HL-60 (cell line): ENCODE measurements around the gene HBZ.

Experiments used
- DNase-seq, 2 experiments: peaks; one replicate each; pipeline ENCODE4 v3.0.0-alpha.2; 2010 to 2020; ENCODE audit warnings: low read depth in 1 of 2, low spot score in 1 of 2
- H3K27ac ChIP-seq: fragments of 250-450 bp; sonication (Bioruptor Pico); replicated peaks from 2 replicates; pipeline ENCODE4 v1.5.1; 2020; ENCODE audit warnings: mild to moderate bottlenecking, moderate library complexity
- H3K27me3 ChIP-seq: fragments of 250-450 bp; sonication (Bioruptor Pico); 2 replicates; pipeline ENCODE4 v1.5.1; 2021; ENCODE audit warnings: mild to moderate bottlenecking, moderate library complexity; ENCODE audit not compliant: insufficient read depth, poor library complexity, severe bottlenecking
- H3K4me3 ChIP-seq: replicated peaks from 2 replicates; pipeline ENCODE4 v1.5.1; 2011; ENCODE audit warnings: mild to moderate bottlenecking, control low read depth, low read length; ENCODE audit not compliant: insufficient read depth
- GABPA ChIP-seq: IDR thresholded peaks from 2 replicates; pipeline ENCODE4 v1.6.1; 2012; ENCODE audit warnings: low read depth
- POLR2AphosphoS5 ChIP-seq: IDR thresholded peaks from 2 replicates; pipeline ENCODE4 v1.6.1; 2012; ENCODE audit warnings: low read depth
- SPI1 ChIP-seq: IDR thresholded peaks from 2 replicates; pipeline ENCODE4 v1.6.1; 2012; ENCODE audit warnings: low read depth, mild to moderate bottlenecking, borderline replicate concordance
- TF ChIP-seq, protein P1 (sequence below): IDR thresholded peaks from one replicate; pipeline ENCODE4 v1.5.1; 2011; ENCODE audit warnings: low read length, control low read depth, inconsistent platforms; ENCODE audit not compliant: insufficient read depth
- TF ChIP-seq, protein P2 (sequence below): IDR thresholded peaks from 2 replicates; pipeline ENCODE4 v1.6.1; 2012; ENCODE audit warnings: low read depth; ENCODE audit not compliant: insufficient replicate concordance

HBZ gene

DNA sequence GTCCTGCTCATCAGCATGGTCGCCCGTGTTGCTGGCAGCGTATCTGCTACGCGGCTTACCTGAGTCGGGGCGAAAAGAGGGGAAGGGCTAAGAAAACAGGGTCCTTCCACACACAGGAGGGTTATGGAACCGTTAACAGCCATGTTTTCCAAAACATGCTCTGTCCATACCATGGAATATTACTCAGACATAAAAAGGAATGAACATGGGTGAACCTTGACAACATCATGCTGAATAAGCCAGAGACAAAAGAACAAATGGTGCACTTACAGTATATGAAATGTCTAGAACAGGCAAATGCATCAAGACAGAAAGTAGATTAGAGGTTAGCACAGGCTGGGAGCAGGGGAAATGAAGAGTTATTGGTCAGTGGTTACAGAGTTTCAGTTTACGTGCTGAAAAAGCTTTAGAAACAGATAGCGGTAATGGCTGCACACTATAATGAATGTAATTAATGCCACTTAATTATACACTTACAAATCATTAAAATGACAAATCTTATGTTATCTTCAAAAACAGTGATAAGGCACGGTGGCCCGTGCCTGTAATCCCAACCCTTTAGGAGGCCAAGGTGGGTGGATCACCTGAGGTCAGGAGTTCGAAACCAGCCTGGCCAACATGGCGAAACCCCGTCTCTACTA is 21.8 kb upstream of the HBZ start:
- Histone ChIP-seq H3K27me3 (no peaks in the 10 kb centered on the region), H3K27ac (no peak overlapping the region), H3K4me3 (no peak overlapping the region)
- DNase-seq, result no peak
- TF ChIP-seq GABPA (no peak), POLR2AphosphoS5 (no peak), SPI1 (no peak)
- TF ChIP-seq, protein P1, sequence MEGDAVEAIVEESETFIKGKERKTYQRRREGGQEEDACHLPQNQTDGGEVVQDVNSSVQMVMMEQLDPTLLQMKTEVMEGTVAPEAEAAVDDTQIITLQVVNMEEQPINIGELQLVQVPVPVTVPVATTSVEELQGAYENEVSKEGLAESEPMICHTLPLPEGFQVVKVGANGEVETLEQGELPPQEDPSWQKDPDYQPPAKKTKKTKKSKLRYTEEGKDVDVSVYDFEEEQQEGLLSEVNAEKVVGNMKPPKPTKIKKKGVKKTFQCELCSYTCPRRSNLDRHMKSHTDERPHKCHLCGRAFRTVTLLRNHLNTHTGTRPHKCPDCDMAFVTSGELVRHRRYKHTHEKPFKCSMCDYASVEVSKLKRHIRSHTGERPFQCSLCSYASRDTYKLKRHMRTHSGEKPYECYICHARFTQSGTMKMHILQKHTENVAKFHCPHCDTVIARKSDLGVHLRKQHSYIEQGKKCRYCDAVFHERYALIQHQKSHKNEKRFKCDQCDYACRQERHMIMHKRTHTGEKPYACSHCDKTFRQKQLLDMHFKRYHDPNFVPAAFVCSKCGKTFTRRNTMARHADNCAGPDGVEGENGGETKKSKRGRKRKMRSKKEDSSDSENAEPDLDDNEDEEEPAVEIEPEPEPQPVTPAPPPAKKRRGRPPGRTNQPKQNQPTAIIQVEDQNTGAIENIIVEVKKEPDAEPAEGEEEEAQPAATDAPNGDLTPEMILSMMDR, result no peak
- TF ChIP-seq, protein P2, sequence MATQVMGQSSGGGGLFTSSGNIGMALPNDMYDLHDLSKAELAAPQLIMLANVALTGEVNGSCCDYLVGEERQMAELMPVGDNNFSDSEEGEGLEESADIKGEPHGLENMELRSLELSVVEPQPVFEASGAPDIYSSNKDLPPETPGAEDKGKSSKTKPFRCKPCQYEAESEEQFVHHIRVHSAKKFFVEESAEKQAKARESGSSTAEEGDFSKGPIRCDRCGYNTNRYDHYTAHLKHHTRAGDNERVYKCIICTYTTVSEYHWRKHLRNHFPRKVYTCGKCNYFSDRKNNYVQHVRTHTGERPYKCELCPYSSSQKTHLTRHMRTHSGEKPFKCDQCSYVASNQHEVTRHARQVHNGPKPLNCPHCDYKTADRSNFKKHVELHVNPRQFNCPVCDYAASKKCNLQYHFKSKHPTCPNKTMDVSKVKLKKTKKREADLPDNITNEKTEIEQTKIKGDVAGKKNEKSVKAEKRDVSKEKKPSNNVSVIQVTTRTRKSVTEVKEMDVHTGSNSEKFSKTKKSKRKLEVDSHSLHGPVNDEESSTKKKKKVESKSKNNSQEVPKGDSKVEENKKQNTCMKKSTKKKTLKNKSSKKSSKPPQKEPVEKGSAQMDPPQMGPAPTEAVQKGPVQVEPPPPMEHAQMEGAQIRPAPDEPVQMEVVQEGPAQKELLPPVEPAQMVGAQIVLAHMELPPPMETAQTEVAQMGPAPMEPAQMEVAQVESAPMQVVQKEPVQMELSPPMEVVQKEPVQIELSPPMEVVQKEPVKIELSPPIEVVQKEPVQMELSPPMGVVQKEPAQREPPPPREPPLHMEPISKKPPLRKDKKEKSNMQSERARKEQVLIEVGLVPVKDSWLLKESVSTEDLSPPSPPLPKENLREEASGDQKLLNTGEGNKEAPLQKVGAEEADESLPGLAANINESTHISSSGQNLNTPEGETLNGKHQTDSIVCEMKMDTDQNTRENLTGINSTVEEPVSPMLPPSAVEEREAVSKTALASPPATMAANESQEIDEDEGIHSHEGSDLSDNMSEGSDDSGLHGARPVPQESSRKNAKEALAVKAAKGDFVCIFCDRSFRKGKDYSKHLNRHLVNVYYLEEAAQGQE, result no peak

DNA sequence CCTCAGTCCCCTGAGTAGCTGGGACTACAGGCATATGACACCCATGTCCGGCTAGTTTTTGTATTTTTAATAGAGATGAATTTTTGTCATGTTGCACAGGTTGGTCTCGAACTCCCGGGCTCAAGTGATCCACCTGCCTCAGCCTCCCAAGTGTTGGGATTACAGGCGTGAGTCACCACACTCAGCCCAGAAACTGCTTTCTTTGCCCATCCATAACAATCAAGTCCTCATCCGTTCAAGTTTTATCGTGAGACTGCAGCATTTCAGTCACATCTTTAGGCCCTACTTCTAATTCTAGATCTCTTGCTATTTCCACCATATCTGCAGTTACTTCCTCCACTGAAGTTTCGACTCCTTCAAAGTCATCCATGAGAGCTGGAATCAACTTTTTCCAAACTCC is 20.3 kb upstream of the HBZ start:
- Histone ChIP-seq H3K27me3 (no peaks in the 10 kb centered on the region), H3K27ac (no peak overlapping the region), H3K4me3 (no peak overlapping the region)
- DNase-seq, result no peak
- TF ChIP-seq, protein P1, result no peak
- TF ChIP-seq GABPA (no peak), SPI1 (no peak), POLR2AphosphoS5 (no peak)
- TF ChIP-seq, protein P2, result no peak

DNA sequence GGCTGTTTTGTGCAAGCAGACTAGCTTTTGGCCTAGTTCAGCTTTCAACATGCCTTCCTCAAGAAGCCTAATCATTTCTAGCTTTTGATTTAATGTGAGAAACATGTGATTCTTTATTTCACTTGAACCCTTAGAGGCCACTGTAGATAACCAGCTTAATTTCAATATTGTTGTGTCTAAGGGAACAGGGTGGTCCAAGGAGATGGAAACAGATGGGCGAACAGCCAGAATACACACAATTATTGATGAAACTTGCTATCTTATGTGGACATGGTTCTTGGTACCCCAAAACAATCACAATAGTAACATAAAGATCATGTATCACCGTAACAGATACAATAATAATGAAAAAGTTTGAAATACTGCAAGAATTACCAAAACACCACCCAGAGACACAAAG is 18.7 kb upstream of the HBZ start:
- Histone ChIP-seq H3K27ac (no peak overlapping the region), H3K4me3 (no peak overlapping the region), H3K27me3 (no peaks in the 10 kb centered on the region)
- DNase-seq, result no peak
- TF ChIP-seq SPI1 (no peak), GABPA (no peak), POLR2AphosphoS5 (no peak)
- TF ChIP-seq, protein P1, result no peak
- TF ChIP-seq, protein P2, result no peak
